K562 (cell line): Measurements from ENCODE around the gene ST3GAL3. TPM values are rescaled to one million over a fixed set of nuclear protein-coding genes. Genes with fewer than 3 reads are reported as not detected.

ENCODE experiments used
- CREB3L1 ChIP-seq: fragments of 450-650 bp; IDR thresholded peaks from 2 replicates; pipeline ENCODE4 v1.6.1; 2014; ENCODE audit warnings: low read depth, mild to moderate bottlenecking, moderate library complexity, borderline replicate concordance
- CREBBP ChIP-seq: IDR thresholded peaks from one replicate; pipeline ENCODE4 v1.6.1; 2012; ENCODE audit warnings: low read depth, mild to moderate bottlenecking, control low read depth, inconsistent platforms, low read length
- HDAC3 ChIP-seq: fragments of 450-650 bp; IDR thresholded peaks from 2 replicates; pipeline ENCODE4 v1.6.1; 2018; ENCODE audit warnings: borderline replicate concordance, mild to moderate bottlenecking, moderate library complexity; ENCODE audit not compliant: partially characterized antibody
- KAT7 ChIP-seq: sonication (generic); formaldehyde crosslinking; IDR thresholded peaks from 2 replicates; pipeline ENCODE4 v1.8.0; 2022; ENCODE audit warnings: missing genetic modification reagents, mild to moderate bottlenecking, borderline replicate concordance
- KLF6 ChIP-seq: fragments of 250-450 bp; sonication (Bioruptor Pico); IDR thresholded peaks from 2 replicates; pipeline ENCODE4 v1.4.0; 2020; ENCODE audit warnings: mild to moderate bottlenecking, moderate library complexity, borderline replicate concordance
- NELFE ChIP-seq: IDR thresholded peaks from 2 replicates; pipeline ENCODE4 v1.6.1; 2011; ENCODE audit warnings: mild to moderate bottlenecking; ENCODE audit not compliant: insufficient read depth, insufficient read length
- PCBP2 ChIP-seq: fragments of 200-400 bp; formaldehyde crosslinking; IDR thresholded peaks from 2 replicates; pipeline ENCODE4 v1.6.1; 2018; ENCODE audit warnings: low read length, low read depth, mild to moderate bottlenecking, moderate library complexity; ENCODE audit not compliant: poor library complexity, severe bottlenecking
- PHB2 ChIP-seq: fragments of 450-650 bp; IDR thresholded peaks from 2 replicates; pipeline ENCODE4 v1.6.1; 2017; ENCODE audit warnings: low read depth
- PRPF4 ChIP-seq: fragments of 200-400 bp; formaldehyde crosslinking; IDR thresholded peaks from one replicate; pipeline ENCODE4 v1.6.1; 2017; ENCODE audit warnings: low read length, low read depth, mild to moderate bottlenecking; ENCODE audit not compliant: insufficient read depth, poor library complexity, severe bottlenecking
- RBM17 ChIP-seq: fragments of 200-400 bp; formaldehyde crosslinking; IDR thresholded peaks from 2 replicates; pipeline ENCODE4 v1.6.1; 2017; ENCODE audit warnings: low read depth, mild to moderate bottlenecking, low read length, borderline replicate concordance
- SRSF9 ChIP-seq: fragments of 200-400 bp; formaldehyde crosslinking; IDR thresholded peaks from 2 replicates; pipeline ENCODE4 v1.6.1; 2017; ENCODE audit warnings: low read depth, low read length, borderline replicate concordance
- TCF7 ChIP-seq: sonication (generic); IDR thresholded peaks from 2 replicates; pipeline ENCODE4 v1.6.1; 2016; ENCODE audit warnings: antibody characterized with exemption, borderline replicate concordance
- TEAD2 ChIP-seq: fragments of 450-650 bp; IDR thresholded peaks from 2 replicates; pipeline ENCODE4 v1.6.1; 2016; ENCODE audit warnings: missing genetic modification characterization, control low read depth, missing compliant biosample characterization
- ZKSCAN8 ChIP-seq: fragments of 200-800 bp; sonication (Bioruptor generic); IDR thresholded peaks from 2 replicates; pipeline ENCODE4 v1.6.1; 2016; ENCODE audit warnings: missing genetic modification characterization, missing compliant biosample characterization
- ZNF23 ChIP-seq: fragments of 250-450 bp; sonication (Bioruptor Pico); IDR thresholded peaks from 2 replicates; pipeline ENCODE4 v1.4.0; 2020; ENCODE audit warnings: mild to moderate bottlenecking
- ZNF354B ChIP-seq: fragments of 250-450 bp; sonication (Bioruptor Pico); IDR thresholded peaks from 2 replicates; pipeline ENCODE4 v1.4.0; 2020
- ZNF79 ChIP-seq: fragments of 250-450 bp; sonication (Bioruptor Pico); IDR thresholded peaks from 2 replicates; pipeline ENCODE4 v1.4.0; 2020; ENCODE audit warnings: low read depth, mild to moderate bottlenecking, moderate library complexity
- polyA plus RNA-seq, 8 experiments: library from polyadenylated mRNA; depleted of rRNA in 4 of 8; stranded (reverse) in 5 of 8; unstranded in 3 of 8; fragments of >200 nt; fragmentation: Nextera tagmentation in 2 of 8; fragmentation: Illumina TruSeq in 1 of 8; extraction: Ambion mirVana in 2 of 8; extraction: Trizol in 1 of 8; gene quantifications; 2 replicates each; pipeline versions ENCODE4 v1.2.1 to v1.2.3, GENCODE V29; 2011 to 2014; ENCODE audit warnings: inconsistent platforms in 1 of 8, missing spikeins in 1 of 8
- total RNA-seq, 7 experiments: library from RNA; depleted of rRNA in 6 of 7; stranded (reverse); fragments of >200 nt in 6 of 7; fragmentation: Illumina TruSeq in 2 of 7; extraction: Trizol in 2 of 7; gene quantifications; 2 replicates each; pipeline versions ENCODE4 v1.2.1 to v1.2.3, GENCODE V29; 2011 to 2021; ENCODE audit warnings: low replicate concordance in 1 of 7
- TF ChIP-seq, protein P1 (sequence below): fragments of 250-450 bp; sonication (Bioruptor Pico); IDR thresholded peaks from 2 replicates; pipeline ENCODE4 v1.8.0; 2021; ENCODE audit warnings: borderline replicate concordance, mild to moderate bottlenecking, moderate library complexity; ENCODE audit not compliant: poor library complexity, severe bottlenecking
- TF ChIP-seq, protein P2 (sequence below): fragments of 450-650 bp; IDR thresholded peaks from 2 replicates; pipeline ENCODE4 v1.7.1; 2018; ENCODE audit warnings: mild to moderate bottlenecking, low read depth; ENCODE audit not compliant: partially characterized antibody

ST3GAL3 gene
- total and polyA plus RNA-seq, 9 of the 15 experiments (the other 6 are each of a cell fraction or from before 2014, with no cell fraction given): 1.2 to 18.9 (median 11.0) TPM

DNA sequence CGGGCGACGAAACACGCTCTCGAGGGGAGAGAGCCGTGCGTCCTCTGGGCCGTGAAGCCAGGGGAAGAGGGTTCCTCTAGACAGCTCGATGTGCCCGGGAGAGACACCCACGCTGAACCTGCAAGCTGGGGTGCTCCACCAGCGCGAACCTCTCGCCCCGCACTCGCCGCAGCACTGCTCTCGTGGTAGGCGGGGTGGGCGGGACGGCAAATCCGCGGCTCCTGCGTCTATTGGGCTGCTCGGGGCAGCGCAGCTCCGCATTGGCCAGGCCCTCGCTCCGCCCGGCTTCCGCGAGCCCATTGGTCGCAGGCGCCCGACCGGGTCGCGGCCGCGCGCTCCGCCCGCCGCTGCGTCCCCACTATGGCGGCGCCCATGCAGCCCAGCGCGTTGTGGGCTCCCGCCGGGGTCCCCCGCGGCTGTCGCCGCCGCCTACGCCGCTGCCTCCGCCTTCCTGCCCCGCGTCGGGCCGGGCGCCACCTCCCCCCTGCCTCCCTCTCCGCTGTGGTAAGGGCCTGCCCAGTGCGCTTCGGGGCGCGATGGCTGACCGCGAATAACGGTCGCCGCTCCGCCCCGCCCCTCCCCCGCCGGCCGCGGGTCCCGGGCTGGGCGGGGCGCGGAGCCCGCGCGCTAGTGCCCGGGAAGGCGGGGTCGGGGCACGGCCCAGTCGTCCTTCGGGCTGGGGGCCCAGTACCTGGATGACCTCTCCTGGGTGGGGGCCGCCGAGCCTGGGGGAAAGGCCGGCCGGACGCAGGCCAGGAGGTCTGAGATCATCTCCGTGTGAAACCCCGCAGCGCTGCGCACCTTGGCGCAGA lies at the start of gene ST3GAL3 (continued):
- TF ChIP-seq CREB3L1 (peak; percentile 83; the same call in 1 of the 2 replicates), PRPF4 (peak; percentile 77), ZNF79 (CRISPR knock-in tag) (no peak), ZKSCAN8 (CRISPR knock-in tag) (no peak), KLF6 (CRISPR knock-in tag) (no peak), PHB2 (no peak), SRSF9 (no peak), ZNF354B (CRISPR knock-in tag) (no peak), TEAD2 (tag) (no peak), HDAC3 (no peak), NELFE (peak; percentile 44), CREBBP (no peak), KAT7 (peak; percentile 59), PCBP2 (no peak), ZNF23 (no peak), RBM17 (no peak), TCF7 (no peak)
- TF ChIP-seq, protein P1, sequence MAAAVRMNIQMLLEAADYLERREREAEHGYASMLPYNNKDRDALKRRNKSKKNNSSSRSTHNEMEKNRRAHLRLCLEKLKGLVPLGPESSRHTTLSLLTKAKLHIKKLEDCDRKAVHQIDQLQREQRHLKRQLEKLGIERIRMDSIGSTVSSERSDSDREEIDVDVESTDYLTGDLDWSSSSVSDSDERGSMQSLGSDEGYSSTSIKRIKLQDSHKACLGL: peak; percentile 94
- TF ChIP-seq, protein P2, sequence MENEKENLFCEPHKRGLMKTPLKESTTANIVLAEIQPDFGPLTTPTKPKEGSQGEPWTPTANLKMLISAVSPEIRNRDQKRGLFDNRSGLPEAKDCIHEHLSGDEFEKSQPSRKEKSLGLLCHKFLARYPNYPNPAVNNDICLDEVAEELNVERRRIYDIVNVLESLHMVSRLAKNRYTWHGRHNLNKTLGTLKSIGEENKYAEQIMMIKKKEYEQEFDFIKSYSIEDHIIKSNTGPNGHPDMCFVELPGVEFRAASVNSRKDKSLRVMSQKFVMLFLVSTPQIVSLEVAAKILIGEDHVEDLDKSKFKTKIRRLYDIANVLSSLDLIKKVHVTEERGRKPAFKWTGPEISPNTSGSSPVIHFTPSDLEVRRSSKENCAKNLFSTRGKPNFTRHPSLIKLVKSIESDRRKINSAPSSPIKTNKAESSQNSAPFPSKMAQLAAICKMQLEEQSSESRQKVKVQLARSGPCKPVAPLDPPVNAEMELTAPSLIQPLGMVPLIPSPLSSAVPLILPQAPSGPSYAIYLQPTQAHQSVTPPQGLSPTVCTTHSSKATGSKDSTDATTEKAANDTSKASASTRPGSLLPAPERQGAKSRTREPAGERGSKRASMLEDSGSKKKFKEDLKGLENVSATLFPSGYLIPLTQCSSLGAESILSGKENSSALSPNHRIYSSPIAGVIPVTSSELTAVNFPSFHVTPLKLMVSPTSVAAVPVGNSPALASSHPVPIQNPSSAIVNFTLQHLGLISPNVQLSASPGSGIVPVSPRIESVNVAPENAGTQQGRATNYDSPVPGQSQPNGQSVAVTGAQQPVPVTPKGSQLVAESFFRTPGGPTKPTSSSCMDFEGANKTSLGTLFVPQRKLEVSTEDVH: peak; percentile 64
